OCI-LY1 (cell line): ENCODE data around the gene CD70.
"Not testable (repeated sequence)": the region's sequence is repeated elsewhere in the genome, so short reads cannot be mapped to it uniquely, and the experiment has no call there.

Source experiments
- CTCF ChIP-seq: fragments of 200-600 bp; sonication (generic), shearing (Covaris generic); IDR thresholded peaks from 2 replicates; pipeline ENCODE4 v1.5.1; 2017; ENCODE audit warnings: mild to moderate bottlenecking, antibody characterized with exemption, low read length, moderate library complexity, mixed read lengths
- EZH2 ChIP-seq: fragments of 200-600 bp; sonication (generic), shearing (Covaris generic); IDR thresholded peaks from 2 replicates; pipeline ENCODE4 v1.8.0; 2017; ENCODE audit warnings: borderline replicate concordance, mixed run types, mild to moderate bottlenecking, antibody characterized with exemption, low read length, moderate library complexity, mixed read lengths

GRCh38 chr19:6566727-6567126 is 24.2 kb downstream of the CD70 start:
- TF ChIP-seq CTCF, EZH2: not testable (repeated sequence)
